Mucosa of gallbladder (tissue), 1 donor: ENCODE data around the gene AUTS2. TPM values are rescaled to one million over a fixed set of nuclear protein-coding genes. Genes with fewer than 3 reads are reported as not detected.
"Not testable (repeated sequence)": the region's sequence is repeated elsewhere in the genome, so short reads cannot be mapped to it uniquely, and the experiment has no call there.

Source experiments
- DNase-seq: peaks from one replicate; pipeline ENCODE4 v3.0.0-alpha.2; 2020; ENCODE audit warnings: low spot score
- total RNA-seq: library from RNA; stranded (reverse); gene quantifications from one replicate; pipeline ENCODE4 v1.2.1, GENCODE V29; 2021
- donor health status: DM: no; HTN: no; CAD: no.

The AUTS2 gene
- total RNA-seq, 1 donor from 2014 or later = 50.1 TPM

DNA sequence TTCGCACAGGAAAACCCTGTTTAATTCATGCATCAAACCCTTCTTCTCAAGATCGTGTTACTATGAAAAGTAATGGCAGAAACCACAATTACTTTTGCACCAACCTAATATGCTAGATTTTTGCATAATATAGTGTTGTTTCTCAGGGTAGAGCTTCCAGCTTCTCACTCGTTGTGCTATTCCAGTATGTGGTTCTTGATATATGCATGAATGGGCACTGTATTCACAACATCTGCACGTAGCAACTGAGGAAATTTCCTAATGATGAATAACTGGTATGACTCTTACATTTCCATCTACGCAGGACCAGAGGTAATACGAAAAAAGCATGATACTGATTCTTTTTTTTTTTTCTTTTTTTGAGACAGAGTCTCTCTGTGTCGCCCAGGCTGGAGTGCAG, 1207.1 kb downstream of the AUTS2 start:
- DNase-seq = no peak

DNA sequence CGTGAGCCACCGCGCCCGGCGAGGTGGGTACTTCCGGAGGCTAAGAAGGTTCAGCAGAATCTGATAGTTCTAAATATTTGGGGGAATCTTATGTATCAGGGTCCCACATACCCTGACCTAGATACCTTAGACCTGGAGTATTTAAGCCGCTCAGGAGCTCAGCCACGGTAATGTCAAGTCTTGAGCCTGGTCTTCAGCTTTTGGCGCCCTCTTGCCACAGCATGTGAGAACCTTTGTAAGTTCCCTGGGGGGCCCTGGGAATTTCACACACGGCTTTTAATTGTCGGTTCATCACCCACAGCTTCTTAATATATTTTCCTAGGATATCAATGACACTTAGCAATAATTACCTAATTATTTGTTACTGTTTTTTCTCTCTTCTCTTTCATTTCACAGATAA, 1209.4 kb downstream of the AUTS2 start:
- no peak for DNase-seq

DNA sequence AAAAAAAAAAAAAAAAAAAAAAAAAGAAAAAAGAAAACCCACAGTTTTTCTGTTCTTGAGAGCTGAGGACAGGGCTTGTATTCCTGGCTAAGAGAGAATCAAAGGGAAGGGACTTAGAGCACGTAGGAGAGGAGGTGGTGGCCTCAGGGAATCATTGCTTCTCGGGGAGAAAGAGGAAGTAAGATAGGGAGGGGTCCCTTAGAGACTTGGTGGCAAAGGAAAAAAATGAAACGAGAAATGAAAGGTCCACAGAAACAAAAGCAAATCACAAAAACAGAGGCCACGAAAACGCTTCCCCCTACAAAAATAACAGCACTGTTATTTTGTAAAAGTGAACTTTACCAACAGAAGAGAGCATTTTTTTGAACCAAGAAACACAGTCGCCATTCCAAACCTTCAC, 1210.6 kb downstream of the AUTS2 start:
- no peak for DNase-seq

DNA sequence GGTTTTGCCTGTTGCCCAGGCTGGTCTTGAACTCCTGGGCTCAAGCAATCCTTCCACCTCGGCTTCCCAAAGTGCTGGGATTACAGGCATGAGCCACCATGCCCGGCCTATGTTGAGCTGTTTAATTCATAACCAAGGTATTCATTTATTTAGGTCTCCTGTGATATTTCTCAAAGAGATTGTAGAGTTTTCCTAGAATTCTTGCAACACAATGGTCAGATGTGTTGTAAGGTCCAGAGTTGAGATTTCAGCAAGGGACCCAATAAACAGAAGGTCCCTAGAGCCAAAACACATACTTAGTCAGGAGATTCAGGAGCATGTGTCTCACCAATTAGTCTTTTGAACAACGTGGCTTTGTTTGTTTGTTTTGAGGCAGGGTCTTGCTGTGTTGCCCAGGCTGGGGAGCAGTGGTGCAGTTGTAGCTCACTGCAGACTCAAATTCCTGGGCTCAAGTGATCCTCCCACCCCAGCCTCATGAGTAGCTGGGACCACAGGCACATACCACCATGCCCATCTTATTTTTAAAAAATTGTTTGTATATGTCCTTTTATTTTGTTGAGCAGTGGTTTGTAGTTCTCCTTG, 1212.4 kb downstream of the AUTS2 start:
- no peak for DNase-seq

DNA sequence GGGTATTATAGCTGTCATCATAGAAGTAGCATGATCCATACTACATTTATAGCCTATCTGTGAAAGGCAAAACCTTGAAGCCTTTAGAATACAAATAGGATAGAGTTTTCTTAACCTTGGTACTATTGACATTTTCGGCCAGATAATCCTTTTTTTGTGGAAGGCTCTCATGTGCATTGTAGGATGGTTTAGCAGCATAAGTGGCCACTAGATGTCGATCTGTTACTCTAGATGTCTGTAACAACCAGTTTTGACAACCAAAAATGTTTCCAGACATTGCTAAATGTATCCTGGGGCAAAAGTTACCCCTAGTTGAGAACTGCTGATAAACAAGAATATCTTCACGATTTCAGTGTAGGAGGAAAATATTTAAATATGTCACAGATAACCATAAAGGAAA, 1214.2 kb downstream of the AUTS2 start:
- DNase-seq = no peak

DNA sequence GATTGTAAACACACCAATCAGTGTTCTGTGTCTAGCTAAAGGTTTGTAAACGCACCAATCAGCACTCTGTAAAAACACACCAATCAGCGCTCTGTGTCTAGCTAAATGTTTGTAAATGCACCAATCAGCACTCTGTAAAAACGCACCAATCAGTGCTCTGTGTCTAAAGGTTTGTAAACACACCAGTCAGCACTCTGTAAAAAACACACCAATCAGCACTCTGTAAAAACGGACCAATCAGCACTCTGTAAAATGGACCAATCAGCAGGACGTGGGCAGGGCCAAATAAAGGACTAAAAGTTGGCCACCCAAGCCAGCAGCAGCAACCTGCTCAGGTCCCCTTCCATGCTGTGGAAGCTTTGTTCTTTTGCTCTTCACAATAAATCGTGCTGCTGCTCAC, 1224.2 kb downstream of the AUTS2 start:
- not testable (repeated sequence) for DNase-seq

DNA sequence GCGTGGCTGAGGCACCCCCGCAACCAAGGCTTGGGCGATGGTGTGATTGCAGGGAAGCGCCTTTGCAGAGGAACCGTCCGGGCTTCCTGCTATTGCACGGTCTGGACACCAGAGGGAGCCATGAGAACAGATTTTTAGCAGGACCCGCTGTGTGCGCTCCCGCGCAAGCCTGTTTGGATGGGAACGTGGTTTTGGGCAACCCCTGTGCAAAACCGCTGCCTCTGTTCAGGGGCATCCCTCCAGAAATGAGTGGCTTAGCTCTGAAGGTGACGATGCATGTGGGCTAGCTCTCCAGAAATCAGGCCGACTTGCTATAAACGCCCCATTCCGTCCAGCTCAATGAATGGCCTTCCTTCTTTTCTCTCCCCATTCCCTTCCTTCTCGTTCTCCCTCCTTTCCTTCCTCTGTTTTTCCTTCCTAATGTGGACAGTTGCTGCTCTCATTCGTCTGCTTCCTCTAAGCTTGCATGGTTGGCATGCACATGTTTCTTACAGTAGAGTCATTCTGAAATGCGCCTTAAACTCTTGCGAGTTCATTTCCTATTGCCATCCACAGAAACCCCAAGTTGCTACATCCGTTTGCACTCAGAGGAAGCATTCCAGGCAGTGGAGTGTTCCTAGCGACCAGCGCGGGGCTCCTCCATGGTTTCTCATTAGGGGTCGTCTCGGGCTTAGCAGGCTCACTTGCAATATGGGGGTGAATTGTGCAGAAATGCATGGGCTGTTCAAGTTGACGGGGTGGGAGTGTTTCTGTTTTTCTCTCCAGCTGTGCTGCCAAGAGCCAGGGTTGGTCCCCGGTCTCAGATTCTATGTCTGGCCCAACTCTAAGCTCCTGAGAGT, 1231.2 kb downstream of the AUTS2 start:
- DNase-seq = peak; percentile 69

DNA sequence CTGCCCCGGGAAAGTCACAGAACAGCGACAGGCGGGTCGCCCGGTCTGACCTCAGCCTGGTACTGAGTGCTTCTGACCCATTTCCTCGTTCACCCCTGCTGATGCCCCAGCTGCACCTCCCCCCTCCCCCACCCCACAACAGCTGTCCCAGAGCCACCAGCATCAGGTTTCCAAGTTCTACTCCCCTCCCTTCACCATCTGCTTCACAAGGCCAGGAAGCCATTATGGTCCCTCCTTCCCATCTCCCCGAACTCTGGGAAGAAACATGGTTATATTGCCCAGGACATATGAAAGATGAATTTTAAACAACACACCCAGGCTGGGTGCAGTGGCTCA, 1231.8 kb downstream of the AUTS2 start:
- no peak for DNase-seq

DNA sequence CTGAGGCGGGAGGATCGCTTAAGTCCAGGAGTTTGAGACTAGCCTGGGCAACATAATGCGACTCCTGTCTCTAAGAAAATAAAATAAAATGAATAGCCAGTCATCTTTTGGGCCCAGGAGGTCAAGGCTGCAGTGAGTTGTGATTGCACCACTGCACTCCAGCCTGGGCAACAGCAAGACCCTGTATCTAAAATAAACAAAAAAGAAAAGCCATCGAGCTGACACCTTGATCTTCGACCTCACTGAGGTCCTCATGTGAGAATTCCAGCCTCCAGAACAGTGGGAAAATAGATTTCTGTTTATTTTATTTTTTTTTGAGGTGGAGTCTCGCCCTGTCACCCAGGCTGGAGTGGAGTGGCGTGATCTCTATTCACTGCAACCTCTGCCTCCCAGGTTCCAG, 1232.2 kb downstream of the AUTS2 start:
- no peak for DNase-seq

DNA sequence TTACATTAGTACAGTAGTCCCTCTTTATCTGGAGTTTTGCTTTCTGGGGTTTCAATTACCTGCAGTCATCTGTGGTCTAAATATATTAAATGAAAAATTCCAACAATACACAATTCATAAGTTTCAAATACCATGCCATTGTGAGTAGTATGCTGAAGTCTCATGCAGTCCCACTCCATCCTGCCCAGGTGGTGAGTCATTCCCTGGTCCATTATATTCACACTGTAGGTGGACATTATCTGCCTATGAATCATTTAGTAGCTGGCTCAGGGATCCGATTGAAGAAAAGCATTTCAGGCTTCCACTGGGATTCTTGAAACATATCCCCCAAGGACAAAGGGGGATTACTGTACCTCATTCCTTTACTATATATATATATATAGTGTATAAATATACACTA, 1235.5 kb downstream of the AUTS2 start:
- no peak for DNase-seq

DNA sequence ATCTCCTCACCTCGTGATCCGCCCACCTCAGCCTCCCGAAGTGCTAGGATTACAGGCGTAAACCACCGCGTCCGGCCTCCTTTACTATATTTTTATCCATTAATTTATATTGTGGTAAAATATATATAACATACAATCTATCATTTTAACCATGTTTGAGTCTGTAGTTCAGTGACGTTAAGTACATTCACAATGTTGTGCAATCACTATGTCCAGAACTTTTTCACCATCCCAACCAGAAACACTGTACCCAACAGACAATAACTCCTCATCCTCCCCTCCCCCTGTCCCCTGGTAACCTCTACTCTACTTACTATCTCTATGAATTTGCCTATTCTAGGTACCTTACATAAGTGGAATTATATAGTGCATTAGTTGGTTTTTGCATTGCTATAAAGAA, 1236.1 kb downstream of the AUTS2 start:
- no peak for DNase-seq

DNA sequence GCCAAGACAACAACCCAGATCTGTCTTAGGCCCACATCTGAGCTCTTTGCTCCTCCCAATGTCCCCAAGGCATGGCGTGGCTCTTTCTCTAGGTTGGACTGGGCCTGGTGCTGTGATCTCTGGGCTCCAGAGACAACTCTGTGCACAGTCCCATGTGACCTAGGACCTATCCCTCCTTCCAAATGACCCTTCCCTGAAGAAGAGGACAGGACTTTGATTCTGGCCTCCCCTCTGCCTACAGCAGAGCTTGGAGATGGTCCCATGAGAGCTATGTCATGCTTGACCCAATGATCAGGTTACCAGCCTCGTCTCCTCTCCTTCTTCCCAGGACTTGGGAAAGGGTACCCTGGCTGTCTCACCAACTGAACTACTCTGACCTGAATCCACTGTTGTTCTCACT, 1237.4 kb downstream of the AUTS2 start:
- no peak for DNase-seq

DNA sequence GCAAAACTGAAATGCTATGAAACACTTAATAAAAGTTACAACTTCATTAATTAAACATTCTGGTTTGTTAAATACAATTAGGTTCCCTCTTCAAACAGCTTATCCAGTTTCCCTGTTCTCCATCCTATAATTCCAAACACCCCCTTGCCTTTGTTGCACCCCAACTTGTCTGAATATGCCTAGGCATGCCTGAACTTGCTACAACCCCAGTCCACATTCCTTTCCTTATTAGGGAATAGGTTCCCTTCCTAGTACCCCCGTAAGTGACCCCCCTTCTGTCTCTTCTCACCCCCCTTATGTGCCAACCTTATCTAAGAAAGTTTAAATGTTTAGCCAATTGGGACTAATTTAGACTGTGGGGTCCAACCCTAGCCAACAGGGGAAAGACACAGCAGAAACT, 1238.0 kb downstream of the AUTS2 start:
- DNase-seq = no peak

DNA sequence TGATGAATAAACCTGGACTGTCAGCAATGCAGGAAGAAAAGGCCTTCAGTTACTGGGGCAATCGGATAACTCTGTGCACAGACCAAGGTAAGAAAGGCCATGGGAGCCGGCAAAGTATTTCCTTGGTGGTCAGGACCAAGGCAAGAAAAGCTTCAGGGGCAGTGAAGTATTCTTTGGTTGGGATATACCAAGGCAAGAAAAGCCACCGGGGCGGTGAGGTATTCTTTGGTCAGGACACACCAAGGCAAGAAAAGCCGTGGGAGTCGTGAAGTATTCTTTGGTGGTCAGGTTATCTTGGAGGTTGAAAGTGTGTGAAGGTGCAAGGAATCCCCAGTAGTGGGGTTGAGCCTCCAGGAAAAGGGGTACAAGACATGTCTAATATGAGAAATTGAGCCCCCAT, 1238.7 kb downstream of the AUTS2 start:
- DNase-seq = no peak

DNA sequence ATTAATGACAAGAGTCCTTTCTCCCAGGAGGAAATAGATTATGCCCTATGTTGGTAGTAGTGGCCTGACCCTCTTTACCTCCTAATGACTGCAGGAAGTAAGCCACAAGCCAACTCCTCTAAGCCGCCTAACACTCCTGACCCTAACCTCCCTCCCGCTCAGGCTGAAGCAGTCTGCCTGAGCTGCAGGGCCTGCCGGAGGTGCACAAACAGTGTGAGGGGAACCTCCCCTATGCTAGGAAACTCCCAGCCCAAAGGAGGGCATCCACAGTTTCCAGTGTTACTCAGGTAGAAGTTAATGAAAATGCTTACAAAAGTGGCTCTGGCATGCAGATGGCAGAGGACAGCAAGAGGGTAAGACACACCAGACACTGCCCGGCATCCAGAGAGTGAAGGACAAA, 1239.3 kb downstream of the AUTS2 start:
- DNase-seq = no peak

DNA sequence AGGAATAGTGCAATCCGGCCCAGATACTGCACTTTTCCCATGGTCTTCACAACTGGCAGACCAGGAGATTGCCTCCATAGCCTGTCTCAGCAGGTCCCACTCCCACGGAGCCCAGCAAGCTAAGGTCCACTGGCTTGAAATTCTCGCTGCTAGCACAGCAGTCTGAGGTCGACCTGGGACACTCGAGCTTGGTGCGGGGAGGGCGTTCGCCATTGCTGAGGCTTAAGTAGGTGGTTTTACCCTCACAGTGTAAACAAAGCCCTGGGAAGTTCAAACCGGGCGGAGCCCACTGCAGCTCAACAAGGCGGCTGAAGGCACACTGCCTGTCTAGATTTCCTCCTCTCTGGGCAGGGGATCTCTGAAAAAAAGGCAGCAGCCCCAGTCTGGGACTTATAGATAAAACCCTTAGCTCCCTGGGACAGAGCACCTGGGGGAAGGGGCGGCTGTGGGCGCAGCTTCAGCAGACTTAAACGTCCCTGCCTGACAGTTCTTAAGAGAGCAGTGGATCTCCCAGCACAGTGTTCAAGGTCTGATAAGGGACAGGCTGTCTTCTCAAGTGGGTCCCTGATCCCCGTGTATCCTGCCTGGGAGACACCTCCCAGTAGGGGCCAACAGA, 1240.1 kb downstream of the AUTS2 start:
- DNase-seq = no peak
